ENCODE results near the gene GCN1.

The GCN1 gene

DNA sequence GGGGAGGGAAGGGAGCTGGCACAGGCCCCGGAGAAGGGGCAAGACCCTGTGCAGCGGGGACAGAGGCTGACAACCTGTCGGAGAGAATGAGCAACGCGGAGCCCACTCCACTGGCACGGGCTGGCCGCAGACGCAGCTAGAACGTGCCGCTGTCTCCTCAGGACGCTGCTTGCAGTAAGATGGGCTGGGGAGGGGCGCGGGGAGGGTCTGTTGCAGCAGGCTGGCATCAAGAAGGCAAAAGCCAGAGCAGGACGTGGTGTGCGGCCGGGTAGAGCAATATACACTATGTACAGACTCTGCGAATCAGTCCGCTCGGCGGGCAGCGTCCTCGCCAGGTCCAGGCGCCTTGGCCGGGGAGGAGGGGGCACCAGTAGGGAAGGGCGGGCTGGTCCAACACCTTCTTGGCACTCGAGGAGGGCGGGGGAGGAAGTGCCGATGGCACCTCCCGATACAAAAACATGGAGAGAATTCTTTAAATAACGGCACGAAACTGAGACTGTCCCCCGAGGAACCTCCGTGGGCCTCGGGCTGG is 97.8 kb downstream of the GCN1 start:
- Histone ChIP-seq H3K4me1 (ENCODE audit: control insufficient read depth, insufficient read depth, low read length) (0 out of 2 replicates have a peak, but pooled peaks cover 6% of the 10 kb centered on the region), H3K36me3 (ENCODE audit: control insufficient read depth in 2 of 2, insufficient read depth in 1 of 2, low read length in 2 of 2) (peaks cover 0 to 72% of the 10 kb centered on the region in 2 experiments; a peak in 2 of 3 replicates), H3K4me3 (ENCODE audit: low read depth, low read length) (no peak overlapping the region), H3K27ac (ENCODE audit: extremely low read depth, low read depth, low read length) (no peak overlapping the region), H3K9me3 (ENCODE audit: control insufficient read depth, insufficient read depth, low read depth, low read length) (no peaks in the 10 kb centered on the region)
- ChIA-PET CTCF (interaction anchor here (0.6 kb wide), 1 partner anchor 15 kb away, joined by 5 read pairs; no protein-coding TSS in a partner anchor), POLR2A (interaction anchor here (1.0 kb wide), 1 partner anchor 105 kb away, joined by 4 read pairs; no protein-coding TSS in a partner anchor)
- TF ChIP-seq SCRT2 (tag by site-specific recombination; IDR thresholded peaks at IDR 0.05) (no peak), ZNF121 (tag by site-specific recombination; IDR thresholded peaks at IDR 0.05) (no peak), ZNF658 (tag by site-specific recombination; IDR thresholded peaks at IDR 0.05) (no peak), HOXD13 (CRISPR knock-in tag; IDR thresholded peaks at IDR 0.05; ENCODE audit: borderline replicate concordance) (no peak), ZNF133 (tag by site-specific recombination; IDR thresholded peaks at IDR 0.05) (no peak), ZNF292 (tag by site-specific recombination; IDR thresholded peaks at IDR 0.05; ENCODE audit: borderline replicate concordance, low read depth) (no peak), ZNF10 (tag by site-specific recombination; IDR thresholded peaks at IDR 0.05) (no peak), ZNF791 (tag by site-specific recombination; IDR thresholded peaks at IDR 0.05) (no peak)
- TF ChIP-seq, protein P1, sequence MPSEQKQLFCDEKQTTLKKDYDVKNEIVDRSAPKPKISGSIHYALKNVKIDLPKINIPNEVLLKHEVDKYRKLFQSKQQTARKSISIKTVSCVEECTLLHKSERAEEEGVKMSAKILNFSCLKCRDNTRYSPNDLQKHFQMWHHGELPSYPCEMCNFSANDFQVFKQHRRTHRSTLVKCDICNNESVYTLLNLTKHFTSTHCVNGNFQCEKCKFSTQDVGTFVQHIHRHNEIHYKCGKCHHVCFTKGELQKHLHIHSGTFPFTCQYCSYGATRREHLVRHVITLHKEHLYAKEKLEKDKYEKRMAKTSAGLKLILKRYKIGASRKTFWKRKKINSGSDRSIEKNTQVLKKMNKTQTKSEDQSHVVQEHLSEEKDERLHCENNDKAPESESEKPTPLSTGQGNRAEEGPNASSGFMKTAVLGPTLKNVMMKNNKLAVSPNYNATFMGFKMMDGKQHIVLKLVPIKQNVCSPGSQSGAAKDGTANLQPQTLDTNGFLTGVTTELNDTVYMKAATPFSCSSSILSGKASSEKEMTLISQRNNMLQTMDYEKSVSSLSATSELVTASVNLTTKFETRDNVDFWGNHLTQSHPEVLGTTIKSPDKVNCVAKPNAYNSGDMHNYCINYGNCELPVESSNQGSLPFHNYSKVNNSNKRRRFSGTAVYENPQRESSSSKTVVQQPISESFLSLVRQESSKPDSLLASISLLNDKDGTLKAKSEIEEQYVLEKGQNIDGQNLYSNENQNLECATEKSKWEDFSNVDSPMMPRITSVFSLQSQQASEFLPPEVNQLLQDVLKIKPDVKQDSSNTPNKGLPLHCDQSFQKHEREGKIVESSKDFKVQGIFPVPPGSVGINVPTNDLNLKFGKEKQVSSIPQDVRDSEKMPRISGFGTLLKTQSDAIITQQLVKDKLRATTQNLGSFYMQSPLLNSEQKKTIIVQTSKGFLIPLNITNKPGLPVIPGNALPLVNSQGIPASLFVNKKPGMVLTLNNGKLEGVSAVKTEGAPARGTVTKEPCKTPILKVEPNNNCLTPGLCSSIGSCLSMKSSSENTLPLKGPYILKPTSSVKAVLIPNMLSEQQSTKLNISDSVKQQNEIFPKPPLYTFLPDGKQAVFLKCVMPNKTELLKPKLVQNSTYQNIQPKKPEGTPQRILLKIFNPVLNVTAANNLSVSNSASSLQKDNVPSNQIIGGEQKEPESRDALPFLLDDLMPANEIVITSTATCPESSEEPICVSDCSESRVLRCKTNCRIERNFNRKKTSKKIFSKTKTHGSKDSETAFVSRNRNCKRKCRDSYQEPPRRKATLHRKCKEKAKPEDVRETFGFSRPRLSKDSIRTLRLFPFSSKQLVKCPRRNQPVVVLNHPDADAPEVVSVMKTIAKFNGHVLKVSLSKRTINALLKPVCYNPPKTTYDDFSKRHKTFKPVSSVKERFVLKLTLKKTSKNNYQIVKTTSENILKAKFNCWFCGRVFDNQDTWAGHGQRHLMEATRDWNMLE (tag by site-specific recombination; conservative IDR thresholded peaks at IDR 0.05; ENCODE audit: low read depth): no peak
- TF ChIP-seq, protein P2, sequence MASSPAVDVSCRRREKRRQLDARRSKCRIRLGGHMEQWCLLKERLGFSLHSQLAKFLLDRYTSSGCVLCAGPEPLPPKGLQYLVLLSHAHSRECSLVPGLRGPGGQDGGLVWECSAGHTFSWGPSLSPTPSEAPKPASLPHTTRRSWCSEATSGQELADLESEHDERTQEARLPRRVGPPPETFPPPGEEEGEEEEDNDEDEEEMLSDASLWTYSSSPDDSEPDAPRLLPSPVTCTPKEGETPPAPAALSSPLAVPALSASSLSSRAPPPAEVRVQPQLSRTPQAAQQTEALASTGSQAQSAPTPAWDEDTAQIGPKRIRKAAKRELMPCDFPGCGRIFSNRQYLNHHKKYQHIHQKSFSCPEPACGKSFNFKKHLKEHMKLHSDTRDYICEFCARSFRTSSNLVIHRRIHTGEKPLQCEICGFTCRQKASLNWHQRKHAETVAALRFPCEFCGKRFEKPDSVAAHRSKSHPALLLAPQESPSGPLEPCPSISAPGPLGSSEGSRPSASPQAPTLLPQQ (tag by site-specific recombination; IDR thresholded peaks at IDR 0.05): no peak
- TF ChIP-seq, protein P3, sequence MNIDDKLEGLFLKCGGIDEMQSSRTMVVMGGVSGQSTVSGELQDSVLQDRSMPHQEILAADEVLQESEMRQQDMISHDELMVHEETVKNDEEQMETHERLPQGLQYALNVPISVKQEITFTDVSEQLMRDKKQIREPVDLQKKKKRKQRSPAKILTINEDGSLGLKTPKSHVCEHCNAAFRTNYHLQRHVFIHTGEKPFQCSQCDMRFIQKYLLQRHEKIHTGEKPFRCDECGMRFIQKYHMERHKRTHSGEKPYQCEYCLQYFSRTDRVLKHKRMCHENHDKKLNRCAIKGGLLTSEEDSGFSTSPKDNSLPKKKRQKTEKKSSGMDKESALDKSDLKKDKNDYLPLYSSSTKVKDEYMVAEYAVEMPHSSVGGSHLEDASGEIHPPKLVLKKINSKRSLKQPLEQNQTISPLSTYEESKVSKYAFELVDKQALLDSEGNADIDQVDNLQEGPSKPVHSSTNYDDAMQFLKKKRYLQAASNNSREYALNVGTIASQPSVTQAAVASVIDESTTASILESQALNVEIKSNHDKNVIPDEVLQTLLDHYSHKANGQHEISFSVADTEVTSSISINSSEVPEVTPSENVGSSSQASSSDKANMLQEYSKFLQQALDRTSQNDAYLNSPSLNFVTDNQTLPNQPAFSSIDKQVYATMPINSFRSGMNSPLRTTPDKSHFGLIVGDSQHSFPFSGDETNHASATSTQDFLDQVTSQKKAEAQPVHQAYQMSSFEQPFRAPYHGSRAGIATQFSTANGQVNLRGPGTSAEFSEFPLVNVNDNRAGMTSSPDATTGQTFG (tag by site-specific recombination; IDR thresholded peaks at IDR 0.05; ENCODE audit: borderline replicate concordance): no peak

DNA sequence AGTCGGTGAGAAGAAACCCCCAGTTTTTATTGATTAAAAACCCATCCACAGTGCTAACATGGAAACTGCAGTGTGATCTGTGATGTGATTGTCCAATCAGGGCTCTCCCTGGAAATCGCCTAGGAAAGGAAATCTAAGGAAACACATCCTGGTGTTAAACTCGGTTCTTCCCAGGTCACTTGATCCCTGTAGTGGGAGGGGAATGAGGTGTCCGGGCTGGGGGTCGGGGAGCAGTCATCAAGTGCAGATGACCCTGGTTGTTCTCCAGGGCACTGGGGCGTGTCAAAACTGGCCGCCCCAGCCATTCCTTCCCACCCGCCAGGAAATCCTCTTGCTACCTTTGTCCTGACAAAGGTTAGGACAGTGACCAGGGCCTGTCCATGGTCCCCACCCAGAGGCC is 98.8 kb downstream of the GCN1 start:
- H3K27ac ChIP-seq (ENCODE audit: extremely low read depth, low read depth, low read length): no peak overlapping the region
- CTCF ChIA-PET: no interaction called here
- peaks cover 8% of the 10 kb centered on the region; the same call in 1 of the 2 replicates for H3K4me1 ChIP-seq (ENCODE audit: control insufficient read depth, insufficient read depth, low read length)
- no peak overlapping the region for H3K4me3 ChIP-seq (ENCODE audit: low read depth, low read length)
- peaks cover 0 to 65% of the 10 kb centered on the region in 2 experiments; a peak in 2 of 3 replicates for H3K36me3 ChIP-seq (ENCODE audit: control insufficient read depth in 2 of 2, insufficient read depth in 1 of 2, low read length in 2 of 2)
- no peaks in the 10 kb centered on the region for H3K9me3 ChIP-seq (ENCODE audit: control insufficient read depth, insufficient read depth, low read depth, low read length)
- POLR2A ChIA-PET: interaction anchor here (0.6 kb wide), 1 partner anchor 21 kb away, joined by 5 read pairs; the partner anchor contains the start of gene RAB35
- no peak for TF ChIP-seq ZNF211 (tag by site-specific recombination; IDR thresholded peaks at IDR 0.05; ENCODE audit: low read depth)
- TF ChIP-seq GLI4 (tag by site-specific recombination; IDR thresholded peaks at IDR 0.05): no peak
- no peak for TF ChIP-seq ZNF366 (tag by site-specific recombination; conservative IDR thresholded peaks at IDR 0.05)
- no peak for TF ChIP-seq ZNF654 (tag by site-specific recombination; IDR thresholded peaks at IDR 0.05; ENCODE audit: low read depth)
- no peak for TF ChIP-seq ZNF394 (tag by site-specific recombination; IDR thresholded peaks at IDR 0.05; ENCODE audit: borderline replicate concordance)
- TF ChIP-seq, protein P4, sequence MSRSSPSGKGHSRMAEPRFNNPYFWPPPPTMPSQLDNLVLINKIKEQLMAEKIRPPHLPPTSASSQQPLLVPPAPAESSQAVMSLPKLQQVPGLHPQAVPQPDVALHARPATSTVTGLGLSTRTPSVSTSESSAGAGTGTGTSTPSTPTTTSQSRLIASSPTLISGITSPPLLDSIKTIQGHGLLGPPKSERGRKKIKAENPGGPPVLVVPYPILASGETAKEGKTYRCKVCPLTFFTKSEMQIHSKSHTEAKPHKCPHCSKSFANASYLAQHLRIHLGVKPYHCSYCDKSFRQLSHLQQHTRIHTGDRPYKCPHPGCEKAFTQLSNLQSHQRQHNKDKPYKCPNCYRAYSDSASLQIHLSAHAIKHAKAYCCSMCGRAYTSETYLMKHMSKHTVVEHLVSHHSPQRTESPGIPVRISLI (tag by site-specific recombination; IDR thresholded peaks at IDR 0.05): no peak
- TF ChIP-seq, protein P5, sequence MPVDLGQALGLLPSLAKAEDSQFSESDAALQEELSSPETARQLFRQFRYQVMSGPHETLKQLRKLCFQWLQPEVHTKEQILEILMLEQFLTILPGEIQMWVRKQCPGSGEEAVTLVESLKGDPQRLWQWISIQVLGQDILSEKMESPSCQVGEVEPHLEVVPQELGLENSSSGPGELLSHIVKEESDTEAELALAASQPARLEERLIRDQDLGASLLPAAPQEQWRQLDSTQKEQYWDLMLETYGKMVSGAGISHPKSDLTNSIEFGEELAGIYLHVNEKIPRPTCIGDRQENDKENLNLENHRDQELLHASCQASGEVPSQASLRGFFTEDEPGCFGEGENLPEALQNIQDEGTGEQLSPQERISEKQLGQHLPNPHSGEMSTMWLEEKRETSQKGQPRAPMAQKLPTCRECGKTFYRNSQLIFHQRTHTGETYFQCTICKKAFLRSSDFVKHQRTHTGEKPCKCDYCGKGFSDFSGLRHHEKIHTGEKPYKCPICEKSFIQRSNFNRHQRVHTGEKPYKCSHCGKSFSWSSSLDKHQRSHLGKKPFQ (tag by site-specific recombination; IDR thresholded peaks at IDR 0.05): no peak
- no peak for TF ChIP-seq ZIC2 (tag by site-specific recombination; IDR thresholded peaks at IDR 0.05)
